DMS79 treated with DMSO at 0.1 percent for 48 hours (cell line): Measurements from ENCODE around the gene C1QL2.

Experiments used
- DNase-seq: peaks from one replicate; lab custom pipeline; 2025; lab: John Stamatoyannopoulos, UW

Gene C1QL2

DNA sequence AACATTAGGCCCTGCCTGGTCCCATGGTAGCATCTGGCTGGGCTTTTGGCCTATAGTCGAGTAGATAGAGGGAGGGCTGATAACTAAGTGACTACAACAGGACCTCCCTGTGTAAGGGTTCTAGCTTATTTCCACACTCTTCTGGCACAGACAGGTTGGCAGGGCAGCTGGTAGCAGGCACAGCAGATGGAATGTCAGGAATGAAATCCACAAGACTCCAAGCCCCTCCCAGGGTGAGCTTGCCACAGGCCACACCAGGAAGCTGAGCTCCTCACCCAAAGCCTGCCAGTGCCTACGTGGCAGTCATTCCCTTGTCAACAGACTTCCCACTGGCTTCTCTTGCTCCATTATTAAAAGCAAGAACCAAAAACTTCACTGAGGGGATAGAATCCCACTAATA lies 20.7 kb upstream of the C1QL2 start:
- no peak for DNase-seq

DNA sequence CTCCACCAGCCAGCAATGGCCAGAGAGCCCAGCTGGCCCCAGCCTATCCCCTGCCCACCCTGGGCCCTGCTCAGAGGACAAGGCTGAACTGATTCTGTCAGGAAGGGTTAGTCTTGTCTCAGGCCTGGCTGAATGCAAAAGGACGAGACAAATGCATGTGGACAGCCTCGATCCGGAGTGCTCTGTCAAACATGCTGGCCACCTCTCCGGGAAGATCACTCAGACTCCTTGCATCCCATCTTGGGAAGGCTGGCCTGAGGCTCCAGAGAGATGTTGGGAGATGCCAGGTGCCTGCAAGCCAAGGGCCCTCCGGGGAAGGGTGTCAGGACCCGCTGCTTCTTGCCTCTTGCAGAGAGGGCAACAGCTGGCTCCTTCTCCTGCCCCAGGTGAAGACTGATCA lies 20.2 kb upstream of the C1QL2 start:
- no peak for DNase-seq

DNA sequence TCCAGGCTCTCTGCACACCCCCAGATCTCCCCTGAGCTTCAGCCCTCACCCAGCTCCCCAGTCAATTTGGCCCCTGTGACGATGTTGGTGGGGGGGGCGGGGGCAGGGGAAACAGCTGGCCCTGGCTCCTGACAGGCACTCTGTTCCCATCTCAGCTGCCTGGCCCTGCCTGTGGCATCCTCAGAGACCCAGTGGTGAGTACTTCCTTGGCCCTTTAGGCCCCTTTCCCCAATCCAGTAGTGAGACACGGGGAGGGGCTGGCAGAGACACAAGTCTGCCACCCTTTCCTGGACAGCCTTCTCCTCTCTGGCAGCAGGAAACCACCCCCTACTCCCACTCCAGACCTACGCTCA lies 19.3 kb upstream of the C1QL2 start:
- DNase-seq = no peak

DNA sequence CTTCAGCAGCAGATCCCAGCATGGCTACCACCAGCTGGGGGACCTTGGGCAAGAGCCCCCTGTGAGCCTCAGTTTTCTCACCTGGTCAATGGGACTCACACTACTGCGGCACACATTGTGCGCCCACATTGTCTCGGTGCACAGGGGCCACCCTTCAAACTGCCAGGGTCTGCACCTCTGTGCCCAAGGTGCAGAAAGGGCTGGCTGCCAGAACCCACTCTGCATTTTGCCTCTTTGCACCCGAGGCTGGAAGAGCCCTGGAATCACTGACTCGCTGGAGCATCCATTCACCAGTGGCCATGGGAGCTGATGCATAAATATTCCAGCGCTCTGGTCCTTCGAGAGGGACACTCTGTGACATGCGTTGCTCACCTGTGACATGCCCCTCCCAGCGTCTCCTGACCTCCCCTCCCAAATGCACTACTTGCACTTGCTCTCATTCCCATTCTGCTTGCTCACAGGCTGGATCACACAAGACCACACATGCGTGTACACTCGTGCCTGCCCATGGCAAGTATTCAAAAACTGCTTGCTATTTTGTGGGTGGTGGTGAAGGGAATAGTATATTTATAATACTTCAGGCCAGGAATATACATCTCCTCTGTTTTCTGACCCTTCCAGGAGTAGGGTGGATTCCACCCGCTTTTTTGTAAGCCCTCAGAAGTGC lies 18.8 kb upstream of the C1QL2 start:
- DNase-seq = no peak

DNA sequence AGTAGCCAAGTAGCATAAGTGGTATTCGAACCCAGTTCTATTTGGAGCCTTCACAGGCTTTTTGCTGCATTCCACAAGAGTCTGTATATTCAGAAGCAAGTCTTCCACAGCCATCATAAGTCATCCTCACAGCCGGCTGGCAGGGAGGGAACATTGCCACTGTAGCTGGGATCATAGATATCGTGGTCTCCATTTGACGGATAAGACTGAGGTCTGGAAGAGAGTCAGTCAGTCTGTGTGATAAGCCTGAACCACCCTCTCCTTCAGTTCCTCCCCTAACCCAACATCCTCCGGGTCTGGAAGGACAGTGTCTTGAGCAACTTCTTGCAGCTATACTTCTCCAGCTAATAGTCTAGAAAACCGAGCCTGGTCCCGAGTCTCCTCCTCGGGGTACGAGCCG lies 17.0 kb upstream of the C1QL2 start:
- DNase-seq = no peak

DNA sequence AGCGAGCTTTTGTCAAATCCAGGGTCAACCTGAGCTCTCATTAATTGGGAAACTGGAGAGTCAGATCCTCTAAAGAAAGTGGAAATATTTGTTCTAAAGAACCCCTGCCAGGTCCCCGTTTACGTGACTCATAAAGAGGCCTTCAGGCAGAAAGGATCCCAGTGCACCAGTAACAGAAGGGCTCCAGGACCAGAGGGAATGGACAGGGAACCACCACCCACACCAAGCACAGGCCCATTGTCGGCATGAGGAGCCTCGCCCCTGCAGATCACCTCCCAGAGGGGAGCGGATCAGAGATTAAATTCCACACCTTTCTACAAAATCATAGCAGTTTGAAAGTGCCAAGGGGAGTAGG lies 16.4 kb upstream of the C1QL2 start:
- no peak for DNase-seq

DNA sequence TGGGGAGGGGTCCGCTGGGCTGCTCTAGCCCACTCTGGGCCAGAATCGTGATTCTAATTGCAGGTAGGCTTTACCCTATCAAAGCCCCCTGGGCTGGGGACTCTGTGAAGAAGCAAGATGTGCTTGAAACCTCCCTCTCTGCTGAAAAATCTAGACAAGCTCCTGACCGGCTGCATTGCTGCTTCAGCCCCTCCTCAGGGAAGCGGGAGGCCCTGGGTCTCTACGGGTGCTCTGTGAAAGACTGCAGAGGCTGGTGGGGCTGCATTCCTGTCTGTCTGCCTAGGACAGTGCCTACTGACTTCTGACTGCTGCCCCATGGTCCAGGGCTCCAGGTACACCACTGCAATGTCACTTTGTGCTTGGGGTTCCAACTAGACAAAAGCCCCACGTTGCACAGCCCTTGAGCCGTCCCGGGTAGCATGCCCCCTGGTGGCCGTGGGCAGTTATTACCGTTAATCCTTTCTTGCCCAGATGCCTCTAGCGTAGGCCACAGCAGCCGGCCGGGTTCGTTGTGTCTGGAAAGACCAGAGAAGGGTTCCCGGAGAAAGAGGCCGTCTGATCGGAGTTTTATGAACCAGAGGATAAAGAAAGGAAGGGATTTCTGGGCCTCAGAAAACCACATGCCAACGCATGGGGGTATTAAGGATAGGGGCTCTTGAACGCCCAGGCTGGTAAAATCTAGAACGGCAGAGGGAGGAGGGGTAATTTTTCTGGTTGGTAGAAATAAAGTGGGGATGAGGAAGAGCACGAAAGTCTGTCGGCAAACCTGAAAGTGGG lies 15.9 kb upstream of the C1QL2 start:
- no peak for DNase-seq

DNA sequence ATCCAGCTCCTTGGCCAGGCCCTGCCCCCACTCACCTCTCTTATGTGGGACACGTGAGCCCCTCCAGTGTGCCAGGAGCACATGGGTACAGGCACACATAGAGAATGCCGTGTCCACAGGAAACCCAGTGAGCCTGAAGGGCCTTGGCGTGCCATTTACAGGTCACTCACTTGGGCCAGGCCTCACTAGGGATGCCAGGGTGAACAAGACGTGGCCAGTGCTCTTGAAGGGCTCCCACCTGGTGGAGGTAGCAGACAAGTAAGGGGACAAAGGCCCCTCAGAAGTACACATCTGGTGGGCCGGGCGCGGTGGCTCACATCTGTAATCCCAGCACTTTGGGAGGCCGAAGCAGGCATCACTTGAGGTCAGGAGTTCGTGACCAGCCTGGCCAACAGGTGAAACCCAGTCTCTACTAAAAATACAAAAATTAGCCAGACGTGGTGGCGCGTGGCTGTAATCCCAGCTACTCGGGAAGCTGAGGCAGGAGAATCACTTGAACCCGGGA lies 15.1 kb upstream of the C1QL2 start:
- DNase-seq = no peak

DNA sequence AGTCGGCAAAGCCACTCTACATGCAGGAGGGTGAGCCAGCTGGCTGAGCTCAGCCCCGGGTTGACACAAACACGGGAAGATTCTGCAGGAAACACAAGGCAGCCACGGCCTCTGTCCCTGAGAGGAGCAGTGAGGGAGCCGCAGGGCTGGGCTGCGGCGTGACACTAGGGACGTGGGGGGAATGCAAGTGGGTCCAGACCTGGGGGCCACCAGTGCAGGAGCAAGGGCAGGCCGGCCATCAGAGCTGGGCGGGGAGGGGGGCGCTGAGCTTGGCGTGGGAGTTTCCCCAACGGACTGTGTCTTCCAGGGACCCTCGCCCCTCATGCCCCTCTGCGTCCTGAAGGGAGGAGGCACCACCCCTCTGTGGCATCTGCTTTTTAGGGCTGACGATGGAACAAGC lies 12.0 kb upstream of the C1QL2 start:
- DNase-seq = no peak

DNA sequence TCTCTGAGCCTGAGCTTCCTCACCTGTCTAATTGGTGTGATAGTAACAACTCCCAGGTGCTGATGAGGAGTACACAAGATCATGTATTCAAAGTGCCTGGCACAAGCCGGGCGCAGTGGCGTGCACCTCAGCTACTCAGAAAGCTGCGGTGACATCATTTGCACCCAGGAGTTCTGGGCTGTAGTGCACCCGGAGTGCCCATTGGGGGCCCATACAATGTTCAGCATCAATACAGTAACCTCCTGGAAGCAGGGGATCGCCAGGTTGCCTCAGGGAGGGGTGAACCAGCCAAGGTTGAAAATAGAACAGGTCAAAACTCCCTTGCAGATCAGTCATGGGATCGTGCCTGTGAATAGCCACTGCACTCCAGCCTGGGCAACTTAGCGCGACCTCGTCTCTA lies 11.2 kb upstream of the C1QL2 start:
- no peak for DNase-seq

DNA sequence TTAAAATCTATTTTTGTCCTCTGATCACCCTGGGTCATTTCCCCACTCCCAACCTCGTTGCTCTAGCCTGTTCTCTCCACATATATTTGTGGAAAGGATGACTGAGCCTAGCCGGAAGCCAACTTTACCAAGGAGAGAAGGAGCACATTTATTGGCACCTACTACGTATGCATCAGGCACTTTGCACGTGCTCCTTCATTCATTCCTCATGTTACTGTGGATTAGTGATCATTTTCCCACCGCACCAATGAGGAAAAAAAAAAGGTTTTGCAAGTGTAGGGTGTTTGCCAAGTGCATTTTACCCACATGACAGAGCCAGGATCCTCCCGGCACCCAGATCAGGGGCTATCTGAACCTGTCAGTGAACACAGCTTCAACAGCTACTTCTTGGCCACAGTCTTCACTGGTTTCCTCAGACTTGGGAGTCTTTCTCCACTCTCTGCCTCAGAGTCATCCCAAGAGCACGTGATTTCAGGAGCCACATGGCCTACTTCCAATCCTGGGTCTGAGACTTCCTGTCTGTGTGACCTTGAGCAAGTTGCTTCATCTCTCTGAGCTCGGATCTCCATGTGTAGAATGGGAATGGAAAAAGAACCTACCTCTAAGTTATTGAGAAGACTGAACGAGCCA lies 1.9 kb upstream of the C1QL2 start:
- DNase-seq = no peak

DNA sequence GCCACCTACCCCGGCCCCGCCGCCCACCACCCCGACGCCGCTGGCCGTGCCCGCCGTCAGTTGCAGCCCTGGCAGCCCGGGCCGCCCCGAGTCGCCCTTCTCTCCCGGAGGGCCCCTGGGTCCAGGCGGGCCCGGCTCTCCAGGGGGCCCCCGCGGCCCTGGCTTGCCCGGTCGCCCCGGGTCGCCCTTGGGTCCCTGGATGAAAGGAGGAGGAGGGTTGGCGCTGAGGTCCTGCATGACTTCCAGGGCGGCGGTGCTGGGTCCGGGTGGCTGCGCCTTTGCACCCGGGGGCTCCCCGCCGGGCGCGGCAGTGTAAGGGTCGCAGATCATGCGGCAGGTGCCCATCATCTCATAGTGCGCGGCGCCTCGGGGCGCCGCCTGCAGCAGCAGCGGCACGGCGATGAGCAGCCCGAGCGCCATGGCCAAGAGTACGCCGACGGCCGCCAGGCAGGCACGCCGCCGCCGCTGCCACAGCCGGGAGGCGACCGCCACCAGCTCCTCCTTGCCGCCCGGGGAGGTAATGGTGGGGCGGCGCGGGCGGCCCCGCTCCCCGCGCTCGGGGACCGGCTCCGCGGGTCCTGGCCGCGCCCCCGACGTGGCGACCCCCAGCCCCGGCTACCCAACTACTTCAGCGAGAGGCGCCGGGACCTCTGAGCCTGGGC lies 570 bp downstream of the C1QL2 start:
- no peak for DNase-seq

DNA sequence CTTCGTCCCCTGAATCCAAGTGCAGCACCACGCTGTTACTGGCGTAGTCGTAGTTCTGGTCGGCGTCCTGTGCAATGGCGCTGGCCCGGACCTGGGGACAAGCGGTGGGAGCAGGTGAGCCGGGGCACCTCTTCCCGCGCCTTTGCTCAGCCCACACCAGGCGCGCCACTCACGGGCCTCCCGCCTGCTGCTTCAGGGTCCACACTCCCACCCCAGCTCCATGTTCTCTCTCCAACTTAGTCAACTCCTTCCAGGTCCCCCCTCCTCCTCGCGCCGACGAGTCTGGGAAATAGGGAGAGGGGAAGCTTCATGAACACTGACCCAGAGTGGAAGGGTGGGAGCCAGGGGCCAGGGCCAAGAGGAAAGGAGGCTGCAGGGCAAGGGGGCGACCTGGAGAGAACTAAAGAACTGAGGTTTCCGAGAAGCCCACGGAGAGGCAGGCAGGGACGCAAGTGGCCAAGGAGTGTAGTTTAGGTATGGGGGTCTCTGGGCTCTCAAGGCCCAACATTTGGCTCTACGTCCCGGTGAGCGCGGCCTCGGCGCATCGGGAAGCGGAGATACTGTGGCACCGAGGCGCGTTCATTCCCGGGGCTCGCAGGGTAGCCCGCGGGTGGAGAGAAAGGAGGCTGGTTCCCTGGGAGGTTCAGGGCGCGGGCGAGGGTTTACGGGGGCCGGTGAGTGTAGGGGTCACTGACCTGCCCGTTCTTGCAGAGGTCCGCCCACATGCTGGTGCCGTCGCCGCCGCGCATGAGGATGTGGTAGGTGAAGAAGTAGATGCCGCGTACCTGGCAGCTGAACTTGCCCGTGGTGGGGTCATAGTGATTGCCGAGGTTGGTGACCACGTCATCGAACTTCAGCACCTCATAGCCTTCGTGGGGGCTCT lies 1.4 kb downstream of the C1QL2 start:
- no peak for DNase-seq

DNA sequence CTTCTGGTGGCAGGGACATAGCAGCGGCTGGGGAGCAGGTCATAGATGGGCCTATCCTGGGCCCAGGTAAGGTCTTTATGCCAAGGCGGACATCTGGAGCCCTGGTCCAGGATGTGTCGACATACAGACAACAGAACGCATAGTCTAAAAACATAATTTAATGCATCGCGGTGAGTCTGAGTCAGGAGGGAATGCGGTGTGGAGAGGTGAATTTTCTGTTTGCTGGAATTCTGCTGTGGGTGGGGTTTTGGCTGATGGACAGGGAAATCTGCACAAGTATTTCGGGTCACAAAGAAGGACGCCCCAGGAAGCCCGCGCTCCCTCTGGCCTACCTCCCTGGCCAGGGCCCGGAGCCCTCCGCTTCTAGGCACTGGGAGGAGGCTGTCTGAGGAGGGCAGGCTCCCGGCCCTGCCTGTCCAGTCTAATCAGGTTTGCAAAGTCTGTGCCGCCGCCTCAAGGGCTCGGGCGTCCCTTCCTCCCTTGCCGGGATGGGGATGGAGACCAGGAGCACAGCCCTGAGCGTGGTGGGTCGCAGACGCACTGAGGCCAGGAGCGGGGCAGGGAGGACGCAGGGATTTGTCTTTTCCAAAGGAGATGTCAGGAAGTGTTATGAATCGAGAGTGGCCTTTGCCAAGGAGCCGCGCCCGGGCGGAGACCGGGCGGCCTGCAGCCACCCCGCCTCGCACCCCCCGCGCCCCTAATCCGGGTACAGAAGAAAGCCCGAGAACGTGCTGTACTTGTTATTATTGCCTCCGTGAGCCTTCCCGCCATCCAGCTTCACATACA lies 2.3 kb downstream of the C1QL2 start:
- DNase-seq = no peak

DNA sequence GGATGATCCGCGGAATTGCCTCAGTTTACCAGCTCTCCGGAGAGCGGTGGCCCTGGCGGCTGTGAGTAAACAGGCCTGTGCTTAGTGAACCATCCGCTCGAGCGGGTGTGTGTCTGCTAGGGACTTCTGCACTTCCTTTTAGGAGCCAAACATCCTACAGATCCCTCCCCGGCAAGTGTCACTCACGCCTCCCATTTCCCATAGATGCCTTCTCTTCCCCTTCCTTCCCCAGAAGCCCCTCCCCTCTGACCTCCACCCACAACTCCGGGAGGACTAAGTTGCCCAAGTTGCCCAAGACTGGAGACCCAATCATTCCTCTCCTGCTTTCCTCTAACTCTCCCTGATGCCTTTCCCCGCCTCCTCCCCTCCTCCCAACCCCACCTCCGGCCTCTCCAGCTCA lies 2.9 kb downstream of the C1QL2 start:
- no peak for DNase-seq

DNA sequence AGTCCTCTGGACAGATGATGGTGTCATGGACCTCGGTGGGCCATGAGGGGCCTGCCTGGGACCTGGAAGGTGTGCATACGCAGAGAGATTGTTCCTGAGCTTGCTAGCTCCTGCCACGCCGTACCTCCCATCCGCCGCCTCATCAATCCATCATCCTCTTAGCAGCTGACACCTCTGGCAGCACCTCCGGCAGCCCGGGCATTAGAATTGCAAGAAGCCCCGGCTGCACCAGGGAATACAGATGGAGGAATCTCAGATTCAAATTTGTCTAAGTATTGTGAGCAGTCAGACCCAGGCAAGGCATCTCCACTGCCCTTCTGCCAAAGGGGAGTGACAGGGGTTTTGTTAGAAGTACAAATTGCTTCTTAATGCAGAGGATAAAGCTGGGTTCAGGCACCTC lies 4.5 kb downstream of the C1QL2 start:
- DNase-seq = no peak

DNA sequence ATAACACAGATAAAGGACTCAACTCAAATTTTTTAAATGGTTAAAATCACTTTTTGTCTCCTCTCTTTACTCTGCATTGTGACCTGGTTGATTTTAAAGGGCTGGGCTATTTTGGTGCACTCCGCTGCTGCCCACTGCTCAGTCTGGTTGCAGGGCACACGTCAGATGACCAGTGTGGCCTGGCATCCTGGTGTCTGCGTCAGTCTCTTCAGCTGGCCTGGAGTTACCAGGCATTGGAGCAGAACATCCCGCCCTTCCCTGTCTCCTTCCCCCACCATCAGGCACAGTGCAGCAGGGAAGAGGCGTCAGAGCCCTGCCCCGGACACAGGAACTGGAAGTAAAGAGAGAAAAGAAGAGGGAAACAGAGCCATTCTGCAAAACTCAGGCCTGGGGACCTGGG lies 8.9 kb downstream of the C1QL2 start:
- no peak for DNase-seq

DNA sequence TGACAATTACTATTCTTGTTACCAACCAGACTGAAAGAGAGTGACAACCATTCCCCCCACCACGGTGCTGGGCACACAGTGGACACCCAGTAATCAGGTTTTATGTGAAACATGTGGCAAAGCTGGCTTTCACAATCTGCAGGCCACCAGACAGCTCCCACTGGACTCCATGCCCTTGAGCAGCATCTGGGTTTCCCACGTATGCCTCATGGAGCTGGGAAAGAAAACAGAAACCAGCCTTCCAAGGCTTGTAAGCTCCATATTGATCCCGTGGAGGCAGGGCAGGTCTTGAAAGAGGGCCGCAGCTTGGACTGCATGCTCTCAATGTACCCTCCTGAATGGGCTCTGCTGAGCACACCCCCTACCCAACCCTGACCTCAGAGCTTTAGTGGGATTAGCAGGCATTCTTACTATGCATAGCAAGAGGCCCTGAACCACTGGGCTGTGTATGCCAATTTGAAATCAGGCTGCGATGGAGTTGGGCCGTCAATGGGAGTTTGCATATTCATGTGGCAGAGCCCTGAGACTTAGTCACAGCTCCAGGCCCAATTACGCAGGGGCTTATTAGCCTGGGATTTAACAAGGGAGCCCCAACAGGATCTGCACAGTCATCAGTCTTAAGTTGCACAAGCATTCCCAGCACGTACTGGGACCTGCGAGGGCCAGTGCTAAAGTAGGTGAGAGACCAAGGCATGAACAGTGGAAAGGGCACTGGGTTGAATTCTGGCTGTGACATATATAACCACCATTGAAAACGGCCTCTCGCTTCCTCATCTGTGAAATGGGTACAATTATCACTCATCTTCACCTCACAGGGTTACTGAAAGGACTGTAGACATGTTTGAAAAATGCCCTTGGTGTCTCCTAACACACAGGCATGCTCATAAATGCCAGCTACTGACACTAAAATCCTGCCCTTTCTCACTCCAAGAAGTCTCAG lies 10.5 kb downstream of the C1QL2 start:
- no peak for DNase-seq

DNA sequence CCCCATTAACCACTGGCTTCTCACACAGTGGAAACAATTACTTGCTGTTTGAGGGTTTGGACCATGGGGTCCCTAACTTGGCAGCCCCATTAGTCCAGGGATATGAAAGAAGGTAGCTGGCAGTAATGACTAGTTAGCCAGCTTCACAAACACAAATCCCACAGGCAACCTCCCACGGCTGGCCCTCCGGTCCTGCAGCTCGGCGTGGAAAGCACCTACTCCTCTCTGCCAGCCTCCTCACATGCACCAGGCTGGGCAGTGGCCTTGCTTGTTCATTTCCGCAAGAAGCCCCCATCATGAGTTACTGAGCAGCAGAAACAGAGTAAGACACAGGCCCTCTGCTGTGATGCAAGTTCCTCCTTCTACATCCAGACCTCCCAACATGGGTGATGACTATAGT lies 13.7 kb downstream of the C1QL2 start:
- DNase-seq = no peak

DNA sequence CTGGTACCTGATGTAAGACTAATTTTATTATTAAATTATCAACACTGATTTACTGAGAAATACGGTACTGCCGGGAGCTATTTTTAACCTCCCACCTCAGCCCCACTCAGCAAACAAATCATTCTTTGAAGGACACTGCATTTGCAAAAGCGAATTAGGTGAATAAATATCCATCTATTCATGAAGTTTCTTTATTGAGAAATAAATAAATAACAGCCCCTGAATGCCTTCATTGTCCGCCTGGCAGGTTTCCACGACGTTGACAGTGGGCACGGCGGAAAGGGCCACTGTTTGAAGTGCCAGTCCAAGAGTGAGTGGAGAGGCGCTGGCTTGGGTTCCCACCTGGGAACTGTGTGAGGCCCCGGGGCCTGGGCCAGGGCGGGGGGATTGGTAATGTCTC lies 15.7 kb downstream of the C1QL2 start:
- no peak for DNase-seq
